DOHH2 (cell line): ENCODE measurements around the gene RIMS1.

ENCODE experiments used
- H3F3A ChIP-seq: fragments of 200-600 bp; sonication (generic), shearing (Covaris generic); 2 replicates; pipeline ENCODE4 v1.6.0; 2016; ENCODE audit warnings: antibody characterized with exemption, mild to moderate bottlenecking; ENCODE audit not compliant: control insufficient read depth, insufficient read depth
- H3K27ac ChIP-seq: fragments of 200-600 bp; sonication (generic); 2 replicates; pipeline ENCODE4 v1.5.1; 2014; ENCODE audit warnings: low read depth, mild to moderate bottlenecking, low read length, moderate library complexity
- H3K27me3 ChIP-seq: fragments of 200-600 bp; sonication (generic); 2 replicates; pipeline ENCODE4 v1.6.1; 2014; ENCODE audit warnings: mild to moderate bottlenecking, low read length, mixed read lengths; ENCODE audit not compliant: control insufficient read depth
- H3K36me3 ChIP-seq: fragments of 200-600 bp; sonication (generic); 2 replicates; pipeline ENCODE4 v1.6.1; 2014; ENCODE audit warnings: mild to moderate bottlenecking, low read length, moderate library complexity, mixed read lengths; ENCODE audit not compliant: control insufficient read depth
- H3K4me1 ChIP-seq: fragments of 200-600 bp; sonication (generic); 2 replicates; pipeline ENCODE4 v1.6.1; 2014; ENCODE audit warnings: mild to moderate bottlenecking, low read length, mixed read lengths; ENCODE audit not compliant: control insufficient read depth
- H3K4me2 ChIP-seq: fragments of 200-600 bp; sonication (generic); 2 replicates; pipeline ENCODE4 v1.6.0; 2014; ENCODE audit warnings: mild to moderate bottlenecking, low read length, moderate library complexity
- H3K4me3 ChIP-seq: fragments of 200-600 bp; sonication (generic); 2 replicates; pipeline ENCODE4 v1.5.1; 2014; ENCODE audit warnings: mild to moderate bottlenecking, low read length, mixed read lengths
- H3K79me2 ChIP-seq: fragments of 200-600 bp; sonication (generic); 2 replicates; pipeline ENCODE4 v1.6.1; 2014; ENCODE audit warnings: mild to moderate bottlenecking, low read length, mixed read lengths; ENCODE audit not compliant: control insufficient read depth
- H3K9me2 ChIP-seq: fragments of 200-600 bp; sonication (generic); replicated peaks from 2 replicates; pipeline ENCODE4 v1.6.1; 2014; ENCODE audit warnings: mild to moderate bottlenecking, low read length, mixed read lengths; ENCODE audit not compliant: control insufficient read depth
- H3K9me3 ChIP-seq: fragments of 200-600 bp; sonication (generic); 2 replicates; pipeline ENCODE4 v1.6.1; 2014; ENCODE audit warnings: antibody characterized with exemption, low read length, mixed read lengths; ENCODE audit not compliant: control insufficient read depth, insufficient read depth
- H4K20me1 ChIP-seq: fragments of 200-600 bp; sonication (generic); 2 replicates; pipeline ENCODE4 v1.6.0; 2014; ENCODE audit warnings: low read depth, mild to moderate bottlenecking, antibody characterized with exemption, low read length, moderate library complexity; ENCODE audit not compliant: control insufficient read depth, insufficient read depth
- EZH2phosphoT487 ChIP-seq: fragments of 200-600 bp; sonication (generic); IDR thresholded peaks from 2 replicates; pipeline ENCODE4 v1.6.1; 2017; ENCODE audit warnings: borderline replicate concordance, mild to moderate bottlenecking, antibody characterized with exemption, low read length, moderate library complexity, mixed read lengths
- TF ChIP-seq, protein P1 (sequence below): fragments of 200-600 bp; sonication (generic); IDR thresholded peaks from one replicate; pipeline ENCODE4 v1.5.1; 2014; ENCODE audit warnings: antibody characterized with exemption, mild to moderate bottlenecking, low read depth, low read length; ENCODE audit not compliant: poor library complexity, severe bottlenecking

RIMS1 gene

GRCh38 chr6:72410769-72411168 is 524.4 kb downstream of the RIMS1 start:
- Histone ChIP-seq H3K36me3 (no peaks in the 10 kb centered on the region), H3K4me2 (no peak overlapping the region), H3F3A (no peaks in the 10 kb centered on the region), H4K20me1 (no peaks in the 10 kb centered on the region), H3K4me1 (peaks cover 17% of the 10 kb centered on the region), H3K9me2 (no peaks in the 10 kb centered on the region), H3K4me3 (no peak overlapping the region), H3K27me3 (no peaks in the 10 kb centered on the region), H3K79me2 (no peaks in the 10 kb centered on the region), H3K27ac (no peak overlapping the region), H3K9me3 (no peaks in the 10 kb centered on the region)
- TF ChIP-seq, protein P1, sequence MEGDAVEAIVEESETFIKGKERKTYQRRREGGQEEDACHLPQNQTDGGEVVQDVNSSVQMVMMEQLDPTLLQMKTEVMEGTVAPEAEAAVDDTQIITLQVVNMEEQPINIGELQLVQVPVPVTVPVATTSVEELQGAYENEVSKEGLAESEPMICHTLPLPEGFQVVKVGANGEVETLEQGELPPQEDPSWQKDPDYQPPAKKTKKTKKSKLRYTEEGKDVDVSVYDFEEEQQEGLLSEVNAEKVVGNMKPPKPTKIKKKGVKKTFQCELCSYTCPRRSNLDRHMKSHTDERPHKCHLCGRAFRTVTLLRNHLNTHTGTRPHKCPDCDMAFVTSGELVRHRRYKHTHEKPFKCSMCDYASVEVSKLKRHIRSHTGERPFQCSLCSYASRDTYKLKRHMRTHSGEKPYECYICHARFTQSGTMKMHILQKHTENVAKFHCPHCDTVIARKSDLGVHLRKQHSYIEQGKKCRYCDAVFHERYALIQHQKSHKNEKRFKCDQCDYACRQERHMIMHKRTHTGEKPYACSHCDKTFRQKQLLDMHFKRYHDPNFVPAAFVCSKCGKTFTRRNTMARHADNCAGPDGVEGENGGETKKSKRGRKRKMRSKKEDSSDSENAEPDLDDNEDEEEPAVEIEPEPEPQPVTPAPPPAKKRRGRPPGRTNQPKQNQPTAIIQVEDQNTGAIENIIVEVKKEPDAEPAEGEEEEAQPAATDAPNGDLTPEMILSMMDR, result no peak
- TF ChIP-seq EZH2phosphoT487, result no peak

DNA sequence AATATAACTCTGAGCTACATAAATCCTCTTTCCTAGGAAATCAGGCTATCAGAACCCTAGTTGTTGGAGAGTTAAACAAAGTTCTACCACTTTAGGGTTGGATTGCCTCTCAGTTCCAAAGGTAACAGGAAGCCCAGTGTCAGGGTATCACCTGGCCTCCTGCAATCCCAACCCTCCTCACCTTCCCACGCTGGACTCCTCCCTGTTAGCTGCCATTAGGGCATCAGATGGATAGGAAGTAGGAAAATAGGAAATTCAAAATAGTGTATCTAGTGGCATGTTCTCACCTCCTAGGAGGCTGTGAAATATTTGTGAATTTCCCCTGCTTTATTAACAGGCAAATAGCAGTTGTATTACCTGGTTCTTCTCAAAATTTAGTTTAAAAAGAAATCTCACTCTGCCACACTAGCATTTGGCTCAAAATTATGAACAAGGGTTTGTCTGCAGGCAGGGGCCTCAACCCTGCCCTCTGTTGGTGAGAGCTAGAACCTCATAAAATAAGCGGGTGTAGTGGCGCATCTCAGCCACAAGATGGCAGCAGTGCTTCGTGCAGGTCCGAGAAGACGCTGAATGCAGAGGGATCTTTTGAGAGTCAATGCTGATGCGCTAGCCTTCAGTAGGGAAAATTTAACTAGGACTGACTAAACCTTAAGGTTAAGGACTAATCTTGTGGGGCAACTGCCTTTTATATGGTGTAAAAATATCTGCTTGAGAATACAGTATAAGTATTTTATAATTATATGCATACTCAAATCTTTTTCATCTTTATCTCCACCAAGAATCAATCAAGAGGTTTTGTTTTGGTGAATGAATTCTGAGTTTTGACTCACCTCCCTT is 525.7 kb downstream of the RIMS1 start:
- no peak for TF ChIP-seq EZH2phosphoT487
- TF ChIP-seq, protein P1, result peak; percentile 99
- no peaks in the 10 kb centered on the region for H3K36me3 ChIP-seq
- no peaks in the 10 kb centered on the region for H4K20me1 ChIP-seq
- no peaks in the 10 kb centered on the region for H3K9me3 ChIP-seq
- H3K27ac ChIP-seq, result no peak overlapping the region
- no peaks in the 10 kb centered on the region for H3F3A ChIP-seq
- H3K4me3 ChIP-seq, result no peak overlapping the region
- H3K79me2 ChIP-seq, result no peaks in the 10 kb centered on the region
- H3K27me3 ChIP-seq, result no peaks in the 10 kb centered on the region
- peaks cover 17% of the 10 kb centered on the region for H3K4me1 ChIP-seq
- H3K9me2 ChIP-seq, result no peaks in the 10 kb centered on the region
- peak overlapping the region; percentile 24 for H3K4me2 ChIP-seq

GRCh38 chr6:72412709-72413044 is 526.3 kb downstream of the RIMS1 start:
- Histone ChIP-seq H3K36me3 (no peaks in the 10 kb centered on the region), H3K27ac (no peak overlapping the region), H3K27me3 (no peaks in the 10 kb centered on the region), H3K79me2 (no peaks in the 10 kb centered on the region), H3K4me3 (no peak overlapping the region), H3K9me2 (no peaks in the 10 kb centered on the region), H3K9me3 (no peaks in the 10 kb centered on the region), H3F3A (no peaks in the 10 kb centered on the region), H3K4me2 (no peak overlapping the region), H3K4me1 (peaks cover 17% of the 10 kb centered on the region), H4K20me1 (no peaks in the 10 kb centered on the region)
- no peak for TF ChIP-seq EZH2phosphoT487
- TF ChIP-seq, protein P1, result no peak
